ENCODE measurements around the gene EIF4H. TPM values are rescaled to one million over a fixed set of nuclear protein-coding genes. Genes with fewer than 3 reads are reported as not detected.
A peak's percentile ranks its signal among the peaks of the same experiment; 100 is the strongest.
"Not testable (repeated sequence)": the region's sequence is repeated elsewhere in the genome, so short reads cannot be mapped to it uniquely, and the experiment has no call there.

Gene EIF4H
- polyA plus RNA-seq, 3 donors: 286 to 298 (median 287) TPM

- no peak for DNase-seq
Observed at GRCh38 chr7:74194686-74195085, 20.5 kb downstream of the EIF4H start.

- DNase-seq: not testable (repeated sequence)
Observed at GRCh38 chr7:74195139-74195860, 21.1 kb downstream of the EIF4H start.

- not testable (repeated sequence) for DNase-seq
Observed at GRCh38 chr7:74195968-74196654, 22.0 kb downstream of the EIF4H start.

GRCh38 chr7:74197449-74198124 is 23.4 kb downstream of the EIF4H start:
- no peak for DNase-seq

DNA sequence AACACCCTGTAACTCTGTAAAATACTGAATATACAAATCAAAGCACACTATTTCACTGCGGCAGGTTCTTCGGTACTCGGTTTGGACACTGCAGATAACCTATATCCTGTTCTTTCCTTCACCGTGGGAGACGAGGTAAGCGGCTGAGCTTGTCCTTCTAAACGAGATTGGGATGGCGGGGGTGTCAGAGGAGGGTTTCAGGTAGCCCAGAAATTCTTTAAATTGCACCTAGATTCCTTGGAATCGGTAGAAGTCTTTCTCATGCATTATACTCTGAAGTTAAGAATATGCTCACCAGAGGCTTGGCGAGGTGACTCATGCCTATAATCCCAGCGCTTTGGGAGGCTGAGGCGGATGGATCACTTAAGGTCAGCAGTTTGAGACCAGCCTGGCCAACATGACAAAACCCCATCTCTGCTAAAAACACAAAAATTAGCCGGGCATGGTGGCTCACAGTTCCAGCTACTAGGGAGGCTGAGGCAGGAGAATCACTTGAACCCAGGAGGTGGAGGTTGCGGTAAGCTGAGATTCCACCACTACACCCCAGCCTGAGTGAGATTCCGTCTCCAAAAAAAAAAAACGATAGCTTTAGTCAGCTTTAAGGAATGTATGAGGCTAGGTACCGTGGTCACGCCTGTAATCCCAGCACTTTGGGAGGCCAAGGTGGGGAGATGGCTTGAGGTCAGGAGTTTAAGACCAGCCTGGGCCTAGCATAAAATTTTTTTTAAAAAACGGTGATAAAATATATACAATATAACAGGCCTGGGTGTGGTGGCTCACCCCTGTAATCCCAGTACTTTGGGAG is 25.6 kb downstream of the EIF4H start:
- no peak for DNase-seq

- peak; percentile 62 for DNase-seq
Observed at GRCh38 chr7:74202841-74203556, 28.8 kb downstream of the EIF4H start.

DNA sequence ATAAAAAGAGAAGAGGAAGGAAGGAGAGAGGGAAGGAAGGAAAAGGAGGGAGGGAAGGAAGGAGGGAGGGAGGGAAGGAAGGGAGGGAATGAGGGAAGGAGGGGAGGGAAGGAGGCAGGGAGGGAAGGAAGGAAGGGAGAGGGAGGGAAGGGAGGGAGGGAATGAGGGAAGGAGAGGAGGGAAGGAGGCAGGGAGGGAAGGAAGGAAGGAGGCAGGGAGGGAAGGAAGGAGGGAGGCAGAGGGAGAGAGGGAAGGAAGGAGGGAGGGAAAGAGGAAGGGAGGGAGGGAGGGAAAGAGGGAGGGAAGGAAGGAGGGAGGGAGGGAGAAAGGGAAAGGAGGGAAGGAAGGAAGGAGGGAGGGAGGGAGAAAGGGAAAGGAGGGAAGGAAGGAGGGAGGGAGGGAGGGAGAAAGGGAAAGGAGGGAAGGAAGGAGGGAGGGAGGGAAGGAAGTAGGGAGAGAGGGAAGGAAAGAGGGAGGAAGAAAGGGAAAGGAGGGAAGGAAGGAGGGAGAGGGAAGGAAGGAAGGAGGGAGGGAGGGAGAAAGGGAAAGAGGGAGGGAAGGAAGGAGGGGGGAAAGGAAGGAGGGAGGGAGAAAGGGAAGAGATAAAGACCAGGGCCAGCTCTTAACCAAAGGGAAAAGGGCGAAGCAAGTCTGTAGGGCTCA is 29.9 kb downstream of the EIF4H start:
- no peak for DNase-seq

DNA sequence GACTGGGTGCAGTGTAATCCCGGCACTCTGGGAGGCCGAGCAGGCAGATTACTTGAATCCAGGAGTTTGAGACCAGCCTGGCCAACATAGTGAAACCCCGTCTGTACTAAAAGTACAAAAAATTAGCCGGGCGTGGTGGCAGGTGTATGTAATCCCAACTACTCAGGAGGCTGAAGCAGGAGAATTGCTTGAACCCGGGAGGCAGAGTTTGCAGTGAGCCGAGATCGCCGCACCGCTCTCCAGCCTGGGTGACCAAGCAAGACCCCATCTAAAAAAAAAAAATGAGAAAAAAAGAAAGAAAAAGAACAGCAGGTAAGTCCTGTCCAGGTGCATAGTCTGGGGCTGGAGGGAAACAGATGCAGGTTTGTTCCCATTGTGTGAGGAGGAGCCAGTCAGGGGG is 31.9 kb downstream of the EIF4H start:
- not testable (repeated sequence) for DNase-seq

- peak; percentile 55 for DNase-seq
Observed at GRCh38 chr7:74206589-74207120, 32.5 kb downstream of the EIF4H start.

DNA sequence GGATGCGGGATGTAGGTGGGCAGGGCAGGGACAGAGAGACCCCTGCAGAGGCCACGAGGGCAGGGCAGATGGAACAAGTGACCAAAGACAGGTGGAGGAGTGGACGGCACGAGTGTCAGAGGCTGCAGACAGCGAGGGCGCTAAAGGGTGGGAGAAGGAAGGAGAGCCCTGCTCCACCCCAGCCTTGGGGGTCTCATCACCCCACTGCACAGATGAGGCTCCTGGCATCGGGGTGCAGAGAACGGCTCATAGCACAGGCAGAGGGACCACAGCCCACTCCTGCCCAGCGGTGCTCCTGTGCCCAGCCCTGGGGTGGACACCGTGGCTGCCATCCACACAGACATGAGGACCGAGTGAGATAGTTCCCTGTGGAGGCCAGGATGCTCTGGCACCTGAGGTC is 33.4 kb downstream of the EIF4H start:
- no peak for DNase-seq

DNA sequence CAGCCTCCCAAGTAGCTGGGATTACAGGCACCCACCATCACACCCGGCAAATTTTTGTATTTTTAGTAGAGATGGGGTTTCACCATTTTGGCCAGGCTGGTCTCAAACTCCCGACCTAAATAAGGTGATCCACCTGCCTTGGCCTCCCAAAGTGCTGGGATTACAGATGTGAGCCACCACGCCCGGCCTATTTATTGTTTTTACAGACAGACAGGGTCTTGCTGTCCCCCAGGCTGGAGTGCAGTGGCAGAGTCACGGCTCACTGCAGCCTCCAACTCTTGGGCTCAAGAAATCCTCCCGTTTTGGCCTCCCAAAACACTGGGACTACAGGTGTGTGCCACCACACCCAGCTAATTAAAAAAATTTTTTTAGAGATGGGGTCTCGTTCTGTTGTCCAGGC is 34.1 kb downstream of the EIF4H start:
- DNase-seq: not testable (repeated sequence)

GRCh38 chr7:74212661-74213060 is 38.5 kb downstream of the EIF4H start:
- DNase-seq: no peak

DNA sequence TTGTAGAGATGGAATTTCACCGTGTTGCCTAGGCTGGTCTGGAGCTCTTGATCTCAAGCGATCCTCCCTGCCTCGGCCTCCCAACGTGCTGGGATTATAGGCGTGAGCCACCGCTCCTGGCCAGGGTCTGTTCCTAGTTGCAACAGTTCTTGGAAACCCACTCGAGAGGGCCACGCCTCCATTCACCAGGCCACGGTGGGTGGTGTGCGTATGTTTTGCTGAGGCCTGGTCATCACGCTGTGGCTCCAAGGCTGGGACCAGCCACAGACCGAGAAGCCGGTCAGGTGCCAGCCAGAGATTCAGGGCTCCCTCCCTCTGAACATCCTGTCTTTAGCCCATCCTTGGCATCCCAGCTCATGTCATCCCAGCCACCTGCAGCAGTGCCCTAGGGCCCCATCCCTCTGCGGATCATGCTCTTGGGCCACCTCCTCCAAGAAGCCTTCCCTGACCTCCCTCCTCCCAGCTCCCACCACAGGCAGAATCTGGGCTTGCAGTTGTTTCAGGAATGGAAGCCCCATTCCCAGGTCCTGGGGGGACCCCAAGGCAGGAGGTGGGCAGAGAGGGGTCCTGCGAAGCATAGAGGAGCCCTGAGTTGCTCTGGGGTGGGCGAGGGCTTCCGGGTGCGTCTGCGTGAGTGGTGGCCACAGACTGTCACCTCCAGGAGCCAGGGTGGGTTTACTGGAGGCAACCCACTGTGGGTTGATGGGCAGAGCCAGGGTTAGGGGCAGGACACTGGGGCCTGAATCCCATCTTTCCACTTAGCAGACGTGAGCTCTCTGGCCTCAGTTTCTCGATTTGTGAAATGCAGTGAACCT is 40.9 kb downstream of the EIF4H start:
- DNase-seq: no peak

DNA sequence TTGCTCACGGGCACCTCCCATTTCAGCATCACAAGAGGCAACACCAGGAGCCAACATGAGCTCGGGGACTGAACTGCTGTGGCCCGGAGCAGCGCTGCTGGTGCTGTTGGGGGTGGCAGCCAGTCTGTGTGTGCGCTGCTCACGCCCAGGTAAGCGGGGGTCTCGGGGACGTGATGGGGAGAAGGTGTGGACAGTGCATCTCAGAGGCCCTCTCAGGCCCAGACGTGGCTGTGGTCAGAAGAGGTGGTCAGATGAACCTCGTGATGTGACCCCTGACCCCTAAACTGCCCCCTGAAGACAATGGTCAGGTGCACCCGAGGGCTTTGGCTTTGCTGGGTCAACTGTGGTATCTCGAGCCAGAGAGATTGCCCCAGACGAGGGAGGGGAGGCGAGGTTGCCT is 41.8 kb downstream of the EIF4H start:
- no peak for DNase-seq

DNA sequence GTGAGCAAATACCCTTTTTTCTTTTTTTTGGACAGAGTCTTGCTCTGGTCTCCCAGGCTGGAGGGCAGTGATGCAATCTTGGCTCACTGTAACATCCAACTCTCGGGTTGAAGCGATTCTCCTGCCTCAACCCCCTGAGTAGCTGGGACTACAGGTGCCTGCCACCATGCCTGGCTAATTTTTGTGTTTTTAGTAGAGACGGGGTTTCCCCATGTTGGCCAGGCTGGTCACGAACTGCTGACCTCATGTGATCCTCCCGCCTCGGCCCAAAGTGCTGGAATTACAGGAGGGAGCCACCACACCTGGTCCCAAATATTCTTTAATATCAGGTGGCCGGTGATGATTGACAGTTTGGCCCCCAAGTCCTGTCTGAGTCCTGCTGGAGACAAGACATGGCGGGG is 42.2 kb downstream of the EIF4H start:
- no peak for DNase-seq

GRCh38 chr7:74217455-74218342 is 43.5 kb downstream of the EIF4H start:
- DNase-seq: no peak

DNA sequence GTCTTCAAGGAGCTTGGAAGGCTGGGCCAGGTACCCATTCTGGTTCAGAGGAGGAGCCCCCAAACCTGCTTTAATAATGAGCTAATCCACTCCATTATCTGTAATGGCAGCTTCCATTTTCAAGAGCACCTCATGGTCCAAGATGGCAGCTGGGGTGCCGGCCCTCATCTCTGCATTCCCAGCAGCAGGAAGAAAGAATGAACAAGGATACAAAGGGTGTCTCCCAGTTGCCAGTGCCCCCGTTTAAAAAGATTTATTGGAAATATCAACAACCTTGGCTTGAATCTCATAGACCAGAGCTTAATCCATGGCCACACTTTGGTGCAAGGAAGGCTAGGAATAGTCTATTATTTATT is 44.2 kb downstream of the EIF4H start:
- DNase-seq: no peak

- DNase-seq: no peak
Observed at GRCh38 chr7:74219416-74219815, 45.3 kb downstream of the EIF4H start.

DNA sequence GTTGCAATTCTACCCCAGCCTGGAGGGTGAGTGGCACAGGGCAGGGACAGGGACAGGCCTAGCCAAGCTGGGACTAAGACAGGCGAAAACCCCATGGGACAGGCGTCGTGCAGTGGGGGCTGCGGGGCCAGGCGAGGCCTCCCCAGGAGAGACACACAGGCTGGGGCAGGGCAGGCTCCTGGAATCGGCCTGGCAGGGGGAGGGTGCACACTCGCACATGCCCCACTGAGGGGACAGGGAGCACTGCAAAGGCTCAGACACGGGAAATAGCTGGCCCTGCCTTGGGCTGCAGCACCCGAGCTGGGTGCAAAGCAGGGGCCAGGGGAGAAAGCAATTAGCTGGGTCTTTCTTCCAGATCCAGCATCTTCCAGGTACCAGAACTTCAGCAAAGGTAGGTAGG is 46.1 kb downstream of the EIF4H start:
- DNase-seq: no peak
